Ishikawa (cell line): ENCODE results near the gene CCDC187.

Source experiments
- CEBPB ChIP-seq: IDR thresholded peaks from 2 replicates; pipeline ENCODE4 v1.6.1; 2012
- CREB1 ChIP-seq: IDR thresholded peaks from 2 replicates; pipeline ENCODE4 v1.6.1; 2012; ENCODE audit warnings: low read depth
- EGR1 ChIP-seq: IDR thresholded peaks from 2 replicates; pipeline ENCODE4 v1.6.1; 2012
- EP300 ChIP-seq: IDR thresholded peaks from 2 replicates; pipeline ENCODE4 v1.6.1; 2012; ENCODE audit warnings: borderline replicate concordance
- FOXM1 ChIP-seq: IDR thresholded peaks from 2 replicates; pipeline ENCODE4 v1.6.1; 2012; ENCODE audit warnings: low read depth, borderline replicate concordance
- MAX ChIP-seq: IDR thresholded peaks from 2 replicates; pipeline ENCODE4 v1.6.1; 2012
- NFIC ChIP-seq: IDR thresholded peaks from 2 replicates; pipeline ENCODE4 v1.6.1; 2012
- RAD21 ChIP-seq: IDR thresholded peaks from 2 replicates; pipeline ENCODE4 v1.6.1; 2012; ENCODE audit warnings: low read depth
- TAF1 ChIP-seq: IDR thresholded peaks from 2 replicates; pipeline ENCODE4 v1.6.1; 2012; ENCODE audit warnings: low read depth, mild to moderate bottlenecking
- TCF12 ChIP-seq: IDR thresholded peaks from 2 replicates; pipeline ENCODE4 v1.6.1; 2012; ENCODE audit warnings: low read depth
- TEAD4 ChIP-seq: IDR thresholded peaks from 2 replicates; pipeline ENCODE4 v1.6.1; 2012
- USF1 ChIP-seq: IDR thresholded peaks from 2 replicates; pipeline ENCODE4 v1.6.1; 2012
- YY1 ChIP-seq: IDR thresholded peaks from 2 replicates; pipeline ENCODE4 v1.6.1; 2012; ENCODE audit warnings: low read depth
- ZBTB7A ChIP-seq: IDR thresholded peaks from 2 replicates; pipeline ENCODE4 v1.6.1; 2012; ENCODE audit warnings: low read depth
- TF ChIP-seq, protein P1 (sequence below): IDR thresholded peaks from 2 replicates; pipeline ENCODE4 v1.6.1; 2012; ENCODE audit warnings: low read depth, mild to moderate bottlenecking

CCDC187 gene

GRCh38 chr9:136331556-136332481 lies 27.9 kb upstream of the CCDC187 start:
- no peak for TF ChIP-seq MAX
- no peak for TF ChIP-seq TAF1
- no peak for TF ChIP-seq CEBPB
- TF ChIP-seq RAD21: no peak
- no peak for TF ChIP-seq EGR1
- TF ChIP-seq YY1: no peak
- TF ChIP-seq CREB1: no peak
- TF ChIP-seq ZBTB7A: no peak
- TF ChIP-seq FOXM1: no peak
- no peak for TF ChIP-seq NFIC
- TF ChIP-seq EP300: no peak
- TF ChIP-seq USF1: no peak
- TF ChIP-seq, protein P1, sequence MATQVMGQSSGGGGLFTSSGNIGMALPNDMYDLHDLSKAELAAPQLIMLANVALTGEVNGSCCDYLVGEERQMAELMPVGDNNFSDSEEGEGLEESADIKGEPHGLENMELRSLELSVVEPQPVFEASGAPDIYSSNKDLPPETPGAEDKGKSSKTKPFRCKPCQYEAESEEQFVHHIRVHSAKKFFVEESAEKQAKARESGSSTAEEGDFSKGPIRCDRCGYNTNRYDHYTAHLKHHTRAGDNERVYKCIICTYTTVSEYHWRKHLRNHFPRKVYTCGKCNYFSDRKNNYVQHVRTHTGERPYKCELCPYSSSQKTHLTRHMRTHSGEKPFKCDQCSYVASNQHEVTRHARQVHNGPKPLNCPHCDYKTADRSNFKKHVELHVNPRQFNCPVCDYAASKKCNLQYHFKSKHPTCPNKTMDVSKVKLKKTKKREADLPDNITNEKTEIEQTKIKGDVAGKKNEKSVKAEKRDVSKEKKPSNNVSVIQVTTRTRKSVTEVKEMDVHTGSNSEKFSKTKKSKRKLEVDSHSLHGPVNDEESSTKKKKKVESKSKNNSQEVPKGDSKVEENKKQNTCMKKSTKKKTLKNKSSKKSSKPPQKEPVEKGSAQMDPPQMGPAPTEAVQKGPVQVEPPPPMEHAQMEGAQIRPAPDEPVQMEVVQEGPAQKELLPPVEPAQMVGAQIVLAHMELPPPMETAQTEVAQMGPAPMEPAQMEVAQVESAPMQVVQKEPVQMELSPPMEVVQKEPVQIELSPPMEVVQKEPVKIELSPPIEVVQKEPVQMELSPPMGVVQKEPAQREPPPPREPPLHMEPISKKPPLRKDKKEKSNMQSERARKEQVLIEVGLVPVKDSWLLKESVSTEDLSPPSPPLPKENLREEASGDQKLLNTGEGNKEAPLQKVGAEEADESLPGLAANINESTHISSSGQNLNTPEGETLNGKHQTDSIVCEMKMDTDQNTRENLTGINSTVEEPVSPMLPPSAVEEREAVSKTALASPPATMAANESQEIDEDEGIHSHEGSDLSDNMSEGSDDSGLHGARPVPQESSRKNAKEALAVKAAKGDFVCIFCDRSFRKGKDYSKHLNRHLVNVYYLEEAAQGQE: no peak
- no peak for TF ChIP-seq TCF12
- TF ChIP-seq TEAD4: no peak

GRCh38 chr9:136331030-136331429 lies 27.1 kb upstream of the CCDC187 start:
- no peak for TF ChIP-seq EP300

DNA sequence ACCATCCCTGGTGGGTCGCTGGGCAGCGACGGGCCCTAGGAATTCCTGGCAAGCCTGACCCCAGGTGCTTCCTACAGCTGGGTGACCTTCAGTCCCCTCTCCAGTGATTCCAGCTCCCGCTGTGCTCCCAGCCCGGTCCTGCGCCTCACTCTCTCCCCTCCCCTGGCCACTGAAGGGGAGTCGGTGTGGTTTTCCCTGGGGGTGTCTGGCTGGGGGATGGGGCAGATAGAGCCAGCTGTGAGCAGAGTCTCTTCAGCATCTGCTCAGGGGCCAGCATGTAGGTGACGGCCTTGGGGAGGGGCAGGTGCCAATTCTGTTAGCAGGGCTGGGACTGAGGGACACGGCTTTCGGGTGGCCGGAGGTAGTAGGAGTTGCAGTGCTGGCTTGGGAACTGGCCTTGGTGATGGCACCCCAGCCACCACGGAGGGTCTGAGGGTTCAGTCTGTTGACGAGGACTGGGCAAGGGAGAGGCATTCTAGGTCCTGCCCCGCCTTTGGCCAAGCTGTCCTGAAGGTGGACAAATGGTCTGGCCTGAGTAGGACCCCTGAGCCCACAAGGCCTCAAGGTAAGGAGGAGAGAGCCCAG lies 26.6 kb upstream of the CCDC187 start:
- TF ChIP-seq YY1: no peak
- TF ChIP-seq NFIC: no peak
- no peak for TF ChIP-seq CREB1
- no peak for TF ChIP-seq TCF12

GRCh38 chr9:136329636-136330405 lies 25.9 kb upstream of the CCDC187 start:
- TF ChIP-seq EP300 (no peak), CEBPB (no peak), EGR1 (no peak), USF1 (no peak), MAX (no peak), NFIC (no peak), RAD21 (no peak), TAF1 (no peak)
- TF ChIP-seq, protein P1: no peak

GRCh38 chr9:136329211-136329627 lies 25.3 kb upstream of the CCDC187 start:
- no peak for TF ChIP-seq YY1
- no peak for TF ChIP-seq EGR1
- no peak for TF ChIP-seq TCF12

GRCh38 chr9:136328622-136329041 lies 24.7 kb upstream of the CCDC187 start:
- TF ChIP-seq TEAD4: no peak
- no peak for TF ChIP-seq MAX
- TF ChIP-seq CREB1: no peak
- TF ChIP-seq, protein P1: no peak
- TF ChIP-seq USF1: no peak
- no peak for TF ChIP-seq FOXM1
- no peak for TF ChIP-seq EP300
- no peak for TF ChIP-seq EGR1
- TF ChIP-seq ZBTB7A: no peak
- TF ChIP-seq NFIC: no peak
- no peak for TF ChIP-seq TCF12
- TF ChIP-seq YY1: no peak
- no peak for TF ChIP-seq TAF1
- TF ChIP-seq RAD21: no peak
- TF ChIP-seq CEBPB: no peak
